Urinary bladder (tissue), 4 donors: Measurements from ENCODE around the gene BCL2. TPM values are rescaled to one million over a fixed set of nuclear protein-coding genes. Genes with fewer than 3 reads are reported as not detected.

Experiments
- DNase-seq: peaks from one replicate; pipeline ENCODE4 v3.0.0-alpha.2; 2015; ENCODE audit errors: extremely low spot score
- H3K27ac ChIP-seq: one replicate; pipeline ENCODE4 v1.5.1; 2013; ENCODE audit warnings: low read depth, mild to moderate bottlenecking, moderate library complexity
- H3K36me3 ChIP-seq: one replicate; pipeline ENCODE4 v1.6.1; 2013; ENCODE audit warnings: mild to moderate bottlenecking, moderate library complexity; ENCODE audit not compliant: insufficient read depth
- H3K4me1 ChIP-seq: one replicate; pipeline ENCODE4 v1.6.1; 2013; ENCODE audit warnings: mild to moderate bottlenecking, moderate library complexity; ENCODE audit not compliant: insufficient read depth
- H3K4me3 ChIP-seq: one replicate; pipeline ENCODE4 v1.5.1; 2013; ENCODE audit warnings: low read depth, low read length
- WGBS: extraction: QIAGEN DNeasy Blood & Tissue Kit; methylation state at CpG from one replicate; pipeline ENCODE4 v1.1.7; 2013; 5-methylcytosine and 5-hydroxymethylcytosine counted together
- polyA plus RNA-seq: library from polyadenylated mRNA; stranded (reverse); fragments of 200-250 nt; gene quantifications from one replicate; pipeline ENCODE4 v1.2.3, GENCODE V29; 2013
- total RNA-seq: library from RNA; depleted of rRNA; stranded (reverse); fragments of >200 nt; gene quantifications from one replicate; pipeline ENCODE4 v1.2.3, GENCODE V29; 2014
- donor health status: healthy with polysubstance abuse.
- donor health status: healthy.

BCL2 gene
- total and polyA plus RNA-seq, 2 donors, result 6.3 to 53.9 TPM

DNA sequence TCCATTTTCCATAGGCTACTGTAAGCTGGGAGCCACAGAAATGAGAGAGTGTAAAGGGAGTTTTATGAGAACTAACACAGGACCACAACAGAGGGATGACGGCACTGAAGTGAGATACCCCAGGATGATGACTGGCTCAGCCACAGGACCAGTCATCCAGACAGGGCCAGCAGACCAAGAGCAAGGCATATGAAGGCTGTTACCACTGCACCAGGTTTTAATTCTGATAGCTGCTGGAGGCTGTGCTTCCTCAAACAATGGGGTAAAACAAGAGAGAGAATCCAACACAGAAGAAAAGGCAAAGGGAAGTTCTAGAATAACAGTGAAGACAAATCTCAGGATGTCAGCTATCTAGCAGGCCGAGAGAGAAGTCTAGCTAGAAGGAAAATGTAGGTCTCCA lies 94.9 kb downstream of the BCL2 start:
- Histone ChIP-seq H3K27ac (no peak overlapping the region), H3K4me3 (no peak overlapping the region), H3K36me3 (no peaks in the 10 kb centered on the region), H3K4me1 (no peaks in the 10 kb centered on the region)
- no peak for DNase-seq
- WGBS, result 95% methylated on average over 2 of the region's 2 CpGs

DNA sequence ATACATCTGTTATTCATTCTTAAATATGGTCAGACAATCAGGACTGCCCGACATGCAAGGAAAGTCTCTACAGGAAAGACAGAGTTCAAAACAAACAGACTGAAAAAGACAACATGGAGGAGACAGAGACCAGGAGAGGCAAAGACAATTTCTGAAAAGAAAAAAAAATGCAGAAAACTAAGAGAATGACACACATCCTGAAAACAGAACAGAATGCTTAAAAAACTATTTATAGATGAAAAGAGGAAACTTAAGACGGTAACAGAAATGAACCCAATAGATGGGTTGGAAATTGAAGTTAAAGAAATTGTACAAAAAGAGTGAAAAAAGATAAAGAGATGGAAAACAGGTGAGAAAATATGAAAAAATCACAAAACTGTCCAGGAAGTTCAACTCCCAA lies 95.7 kb downstream of the BCL2 start:
- 83% methylated on average over 2 of the region's 2 CpGs for WGBS
- no peak for DNase-seq
- Histone ChIP-seq H3K4me3 (no peak overlapping the region), H3K27ac (no peak overlapping the region), H3K36me3 (no peaks in the 10 kb centered on the region), H3K4me1 (no peaks in the 10 kb centered on the region)

DNA sequence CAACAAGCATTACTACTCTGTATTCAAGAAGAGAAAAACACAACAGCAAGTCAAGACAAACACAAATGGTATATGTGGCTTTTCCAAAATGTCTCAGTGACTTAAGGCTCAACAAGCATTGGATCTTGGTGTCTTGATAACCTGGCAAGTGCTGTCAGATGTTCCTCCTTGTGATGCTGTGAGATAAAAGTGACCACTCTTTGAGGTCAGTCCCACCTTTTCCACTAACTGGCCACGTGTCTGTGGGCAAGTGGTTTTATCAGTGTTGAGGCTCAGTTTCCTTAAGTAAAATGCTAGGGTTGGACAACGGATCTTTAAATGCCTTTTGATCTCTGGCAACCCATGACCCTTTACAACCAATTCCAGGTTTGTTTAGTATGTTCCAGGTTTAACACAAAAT lies 98.7 kb downstream of the BCL2 start:
- 45% methylated on average over 2 of the region's 2 CpGs for WGBS
- H3K4me1 ChIP-seq, result no peaks in the 10 kb centered on the region
- no peak overlapping the region for H3K4me3 ChIP-seq
- H3K27ac ChIP-seq, result no peak overlapping the region
- no peaks in the 10 kb centered on the region for H3K36me3 ChIP-seq
- no peak for DNase-seq

DNA sequence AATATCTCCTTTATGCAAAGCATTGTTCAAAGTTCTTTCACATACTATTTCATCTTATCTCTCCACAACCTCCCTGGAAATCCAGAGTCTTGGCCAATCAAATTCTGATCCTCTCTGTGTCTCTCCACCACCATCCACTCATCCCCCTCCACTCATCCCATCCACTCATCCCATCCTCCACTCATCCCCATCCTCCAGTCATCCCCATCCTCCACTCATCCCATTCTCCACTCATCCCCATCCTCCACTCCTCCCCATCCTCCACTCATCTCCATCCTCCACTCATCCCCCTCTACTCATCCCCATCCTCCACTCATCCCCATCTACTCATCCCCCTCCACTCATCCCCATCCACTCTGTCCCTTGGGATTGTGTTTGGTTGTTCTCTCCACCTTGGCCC lies 101.1 kb downstream of the BCL2 start:
- H3K4me3 ChIP-seq, result no peak overlapping the region
- no peak for DNase-seq
- H3K4me1 ChIP-seq, result no peaks in the 10 kb centered on the region
- no peak overlapping the region for H3K27ac ChIP-seq
- no peaks in the 10 kb centered on the region for H3K36me3 ChIP-seq

DNA sequence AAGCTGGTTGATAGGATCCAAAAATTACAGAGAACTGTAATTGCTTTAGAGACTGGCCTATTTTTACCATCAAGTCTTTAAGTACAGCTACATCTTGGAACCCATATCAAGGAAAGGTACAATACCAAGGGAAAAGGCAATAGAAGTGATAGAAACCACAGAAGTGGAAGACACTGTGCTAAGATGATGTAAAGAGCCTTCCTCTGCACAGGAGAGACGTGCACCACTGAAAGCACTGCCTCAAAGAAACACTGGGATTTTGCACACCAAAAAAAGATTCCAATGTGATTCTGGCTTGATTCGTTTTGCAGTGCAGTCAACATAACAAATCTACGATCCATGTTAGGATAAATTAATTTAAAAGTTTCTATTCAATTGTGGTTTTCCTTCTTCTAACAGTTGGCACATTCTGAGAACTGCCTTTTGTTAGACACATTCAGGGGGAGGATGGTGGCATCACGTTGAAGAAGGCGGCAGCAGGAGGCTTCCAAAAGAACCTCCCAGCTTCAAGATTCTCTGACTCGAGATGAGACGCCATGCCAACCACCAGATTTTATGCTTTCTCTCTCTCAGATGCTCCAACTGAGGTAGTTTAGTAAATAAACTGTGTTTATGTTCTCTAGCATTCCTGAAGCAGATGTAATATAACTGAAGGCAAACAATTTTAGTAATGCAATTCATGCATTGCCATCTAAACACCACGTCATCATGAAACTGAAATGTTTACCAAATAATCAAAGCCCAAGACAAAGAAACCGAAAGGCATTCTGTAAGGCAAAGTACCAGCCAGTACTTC lies 102.9 kb downstream of the BCL2 start:
- no peak for DNase-seq
- 49% methylated on average over 9 of the region's 9 CpGs for WGBS
- no peaks in the 10 kb centered on the region for H3K4me1 ChIP-seq
- H3K4me3 ChIP-seq, result no peak overlapping the region
- H3K36me3 ChIP-seq, result no peaks in the 10 kb centered on the region
- H3K27ac ChIP-seq, result peak overlapping the region; percentile 16

DNA sequence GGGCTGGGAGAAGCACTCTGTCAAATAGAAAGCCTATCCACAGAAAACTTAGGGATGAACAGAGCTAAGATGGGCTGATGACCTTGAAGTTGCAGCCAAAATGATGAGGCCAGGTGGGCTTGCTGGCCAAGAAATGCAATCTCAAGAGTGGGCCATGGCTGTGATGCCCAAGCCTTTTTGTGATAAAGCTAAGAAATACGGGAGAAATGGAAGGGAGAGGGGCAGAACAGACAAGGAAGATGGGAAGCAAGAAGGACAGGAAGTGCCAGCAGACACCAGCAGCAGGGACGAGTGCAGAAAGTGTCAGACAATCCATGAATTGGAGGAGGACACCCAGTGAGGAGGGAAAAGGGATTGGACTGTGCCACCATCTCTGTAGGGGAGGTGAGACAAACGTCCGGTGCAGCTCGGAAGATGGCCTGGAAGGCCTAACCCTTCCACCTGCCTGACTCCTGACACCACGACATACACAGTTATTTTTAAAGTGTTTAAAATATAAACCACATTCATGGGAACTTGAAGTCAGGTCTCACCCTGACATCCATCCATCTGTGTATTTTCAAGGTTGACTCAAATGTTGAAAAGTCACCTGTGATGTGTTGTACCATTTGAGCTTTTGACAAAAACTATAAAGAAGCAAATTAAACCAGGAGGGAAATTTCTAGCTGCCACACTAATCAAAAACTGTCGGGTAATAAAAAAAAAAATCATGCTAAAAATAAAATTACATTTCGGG lies 105.5 kb downstream of the BCL2 start:
- no peak for DNase-seq
- no peak overlapping the region for H3K27ac ChIP-seq
- no peak overlapping the region for H3K4me3 ChIP-seq
- 91% methylated on average over 8 of the region's 8 CpGs for WGBS
- H3K36me3 ChIP-seq, result no peaks in the 10 kb centered on the region
- H3K4me1 ChIP-seq, result no peaks in the 10 kb centered on the region

DNA sequence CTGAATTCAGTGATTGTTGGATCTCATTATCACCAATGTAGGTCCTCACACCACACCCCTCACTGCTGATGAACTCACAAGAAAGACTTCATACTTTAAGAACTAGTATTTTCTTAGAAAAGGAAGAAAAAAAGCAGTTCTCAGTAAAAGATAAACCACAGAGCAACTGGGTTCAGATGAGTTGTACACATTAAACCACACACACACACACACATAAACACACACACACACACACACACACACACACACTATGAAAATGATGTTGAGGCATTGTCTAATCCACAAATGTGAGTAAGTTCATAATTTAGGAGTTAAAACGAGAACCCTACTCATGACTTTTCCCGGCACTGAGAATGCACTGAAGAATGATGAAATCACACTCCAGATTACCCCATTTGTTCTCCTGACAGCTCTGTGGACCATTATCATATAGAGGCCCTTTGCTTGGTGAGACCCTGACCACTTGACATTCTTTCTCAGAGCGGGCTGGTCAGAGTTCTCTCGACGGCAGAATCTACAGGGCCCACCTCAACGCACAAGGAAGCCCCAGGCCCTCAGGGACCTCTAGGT lies 106.2 kb downstream of the BCL2 start:
- Histone ChIP-seq H3K4me1 (no peaks in the 10 kb centered on the region), H3K4me3 (no peak overlapping the region), H3K27ac (no peak overlapping the region), H3K36me3 (no peaks in the 10 kb centered on the region)
- no peak for DNase-seq
- WGBS, result 90% methylated on average over 6 of the region's 6 CpGs

DNA sequence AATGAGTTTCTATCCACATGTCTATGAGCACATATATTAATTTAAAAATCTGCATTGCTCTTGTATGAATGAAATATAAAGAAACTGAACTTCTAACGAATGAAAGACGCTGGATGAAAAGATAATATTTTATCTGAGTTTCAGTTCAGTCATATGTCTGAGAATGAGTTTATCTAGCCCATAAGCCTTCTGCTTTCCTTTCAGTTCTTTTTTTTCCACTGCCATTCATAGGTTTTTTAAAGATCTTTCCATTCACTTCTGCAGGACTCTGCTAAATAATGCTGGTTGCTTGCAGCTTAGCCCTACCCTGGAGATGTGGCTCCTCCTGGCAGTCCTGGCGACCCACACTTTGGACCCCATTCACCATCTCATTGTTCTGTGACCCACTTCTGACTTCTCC lies 109.0 kb downstream of the BCL2 start:
- Histone ChIP-seq H3K4me1 (no peaks in the 10 kb centered on the region), H3K27ac (no peak overlapping the region)
- WGBS, result 85% methylated on average over 3 of the region's 3 CpGs

DNA sequence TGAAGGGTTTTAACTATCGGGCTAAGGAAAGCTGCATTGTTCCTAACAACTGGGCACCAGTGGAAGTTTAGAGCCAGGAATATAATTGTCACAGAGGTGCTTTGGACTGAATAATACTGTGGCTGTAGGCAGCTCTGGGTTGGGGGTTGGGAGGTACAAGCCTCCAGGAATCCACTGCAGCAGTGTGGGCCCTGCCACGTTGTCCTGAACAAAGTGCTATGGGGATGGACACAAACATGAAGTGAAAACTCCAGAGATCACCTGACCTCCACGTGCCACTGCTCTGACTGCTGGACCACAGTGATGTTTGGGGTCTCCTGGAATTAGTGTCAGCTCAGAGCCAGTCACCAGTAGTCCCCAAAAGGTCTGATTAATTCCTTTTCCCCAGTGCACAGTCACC lies 110.9 kb downstream of the BCL2 start:
- Histone ChIP-seq H3K4me3 (no peak overlapping the region), H3K36me3 (no peaks in the 10 kb centered on the region), H3K4me1 (no peaks in the 10 kb centered on the region), H3K27ac (no peak overlapping the region)
- DNase-seq, result no peak
- WGBS, result 66% methylated on average over 3 of the region's 3 CpGs

More for the DNA sequence above, 109.0 kb downstream of the BCL2 start:
- Histone ChIP-seq H3K4me3 (no peak overlapping the region), H3K36me3 (no peaks in the 10 kb centered on the region)
- no peak for DNase-seq

DNA sequence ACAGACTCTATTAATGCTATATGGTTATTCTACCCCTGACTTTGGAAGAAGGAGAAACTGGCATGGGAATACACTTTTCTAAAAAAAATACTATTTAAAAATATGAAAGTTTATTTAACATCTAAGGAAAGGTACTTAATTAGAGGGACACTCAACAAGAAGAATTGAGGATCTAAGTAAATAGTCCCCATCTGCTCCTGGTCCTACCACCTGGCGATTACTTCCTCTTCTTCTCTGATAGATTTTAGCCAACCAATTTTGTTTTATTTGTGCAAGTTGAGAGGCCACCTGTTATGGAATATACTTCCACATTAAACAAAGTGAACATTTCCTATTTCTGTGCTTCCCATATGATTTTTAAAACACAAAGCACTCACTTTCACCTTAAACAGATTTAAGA lies 111.7 kb downstream of the BCL2 start:
- no peak overlapping the region for H3K27ac ChIP-seq
- H3K4me1 ChIP-seq, result no peaks in the 10 kb centered on the region
- H3K36me3 ChIP-seq, result no peaks in the 10 kb centered on the region
- no peak for DNase-seq
- WGBS, result 83% methylated on average over 1 of the region's 1 CpG
- H3K4me3 ChIP-seq, result no peak overlapping the region

DNA sequence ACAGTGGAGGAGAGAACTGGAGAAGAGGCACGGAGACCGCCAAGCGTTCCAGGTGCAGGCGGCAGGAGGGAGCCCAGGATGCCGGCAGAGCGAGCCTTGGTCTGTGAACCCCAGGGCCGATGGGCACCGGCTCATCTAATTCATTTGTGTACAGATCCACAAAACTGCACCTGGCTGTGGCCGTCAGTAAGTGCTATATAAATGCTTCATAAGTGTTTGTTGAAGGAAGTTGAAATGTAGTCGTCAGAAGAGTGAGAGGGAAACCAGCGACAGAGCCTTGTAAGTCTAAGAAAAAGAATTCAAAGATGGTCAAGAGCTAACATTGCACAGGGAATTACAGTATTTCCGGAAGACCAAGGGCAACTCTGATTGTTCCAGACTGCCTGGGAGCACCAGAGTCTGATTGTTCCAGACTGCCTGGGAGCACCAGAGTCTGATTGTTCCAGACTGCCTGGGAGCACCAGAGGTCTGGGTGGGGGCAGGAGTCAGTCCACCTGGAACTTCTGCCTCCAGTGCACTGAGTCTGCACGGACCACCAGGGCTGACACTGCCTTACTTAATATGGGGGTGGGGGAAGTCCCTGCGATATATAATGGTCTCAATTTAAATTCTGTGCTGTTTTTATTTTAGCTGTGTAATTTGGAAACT lies 112.3 kb downstream of the BCL2 start:
- H3K4me1 ChIP-seq, result no peaks in the 10 kb centered on the region
- H3K36me3 ChIP-seq, result no peaks in the 10 kb centered on the region
- DNase-seq, result no peak
- no peak overlapping the region for H3K4me3 ChIP-seq
- WGBS, result 85% methylated on average over 14 of the region's 14 CpGs
- no peak overlapping the region for H3K27ac ChIP-seq

DNA sequence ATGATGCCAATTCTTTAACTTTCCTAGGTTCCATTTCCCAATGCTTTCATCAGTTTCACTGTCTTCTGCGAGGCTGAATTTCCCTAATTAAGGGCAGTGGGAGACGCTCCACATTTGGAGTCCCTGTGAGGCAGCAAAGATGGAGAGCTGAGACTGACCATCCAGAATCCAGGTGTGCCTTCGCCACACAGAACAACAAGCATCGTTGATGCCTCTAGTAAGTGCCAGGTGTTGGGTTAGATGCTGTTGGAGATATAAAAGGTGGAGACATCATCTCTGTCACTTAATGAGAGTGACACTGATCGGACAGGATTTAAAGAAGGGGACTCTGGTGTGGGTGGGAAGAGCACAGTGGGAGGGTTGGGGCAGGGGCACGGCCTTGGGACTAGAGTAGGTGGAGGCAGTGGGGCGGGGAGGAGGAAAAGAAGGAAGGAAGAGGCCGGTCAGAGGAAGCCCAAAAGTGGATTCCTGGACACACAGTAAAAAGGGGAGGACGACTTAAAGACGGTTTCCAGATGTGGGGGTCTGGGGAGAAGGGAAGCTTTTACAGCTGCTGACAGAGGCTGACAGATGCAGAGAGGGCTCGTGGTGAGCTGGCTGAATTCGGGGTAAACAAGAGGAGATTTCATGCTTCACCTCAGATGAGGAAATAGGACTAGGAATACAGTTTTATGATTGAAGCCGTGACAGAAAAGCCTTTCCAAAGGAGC lies 113.0 kb downstream of the BCL2 start:
- Histone ChIP-seq H3K4me3 (no peak overlapping the region), H3K36me3 (no peaks in the 10 kb centered on the region), H3K27ac (no peak overlapping the region), H3K4me1 (no peaks in the 10 kb centered on the region)
- DNase-seq, result no peak
- 81% methylated on average over 13 of the region's 13 CpGs for WGBS

DNA sequence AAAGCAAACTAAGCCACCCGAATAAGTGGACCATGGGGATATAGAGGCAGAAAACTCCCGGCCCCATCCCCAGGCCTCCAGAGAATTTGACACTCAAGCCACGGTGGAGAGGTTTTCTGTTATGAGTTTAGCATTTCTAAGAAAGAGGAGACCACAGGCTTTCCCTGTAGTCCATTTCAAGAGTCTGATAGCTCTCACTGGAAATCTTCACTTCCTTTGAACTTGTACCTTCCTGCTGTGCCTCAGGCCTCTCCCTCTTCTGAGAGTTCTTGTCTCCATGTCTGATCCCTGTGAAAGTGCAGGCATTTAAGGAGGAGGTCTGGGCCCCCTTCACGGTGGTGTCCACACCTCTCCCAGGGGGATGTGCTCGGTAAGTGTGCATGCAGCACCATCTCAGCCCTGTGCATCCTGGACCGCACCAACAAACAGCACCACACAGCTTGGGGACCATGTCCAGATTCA lies 113.7 kb downstream of the BCL2 start:
- H3K4me3 ChIP-seq, result no peak overlapping the region
- whole genome bisulfite sequencing, result 84% methylated on average over 6 of the region's 6 CpGs
- no peak overlapping the region for H3K27ac ChIP-seq
- no peak for DNase-seq
- H3K36me3 ChIP-seq, result no peaks in the 10 kb centered on the region
- H3K4me1 ChIP-seq, result no peaks in the 10 kb centered on the region
